Neural progenitor cell (in vitro differentiated cells): ENCODE data around the gene ARMC9. TPM values are rescaled to one million over a fixed set of nuclear protein-coding genes. Genes with fewer than 3 reads are reported as not detected.

ENCODE experiments used
- DNase-seq: peaks from one replicate; pipeline ENCODE4 v3.0.0-alpha.2; 2016; ENCODE audit warnings: low spot score
- H2AFZ ChIP-seq: fragments of 200-600 bp; sonication (generic); replicated peaks from 2 replicates; pipeline ENCODE4 v1.6.1; 2016; ENCODE audit warnings: antibody characterized with exemption
- H3F3A ChIP-seq: fragments of 200-600 bp; sonication (generic); 2 replicates; pipeline ENCODE4 v1.6.1; 2016; ENCODE audit warnings: antibody characterized with exemption, low read depth
- H3K27ac ChIP-seq: fragments of 200-600 bp; sonication (generic); 2 replicates; pipeline ENCODE4 v1.5.1; 2016; ENCODE audit warnings: mild to moderate bottlenecking
- H3K27me3 ChIP-seq: fragments of 200-600 bp; sonication (generic); 2 replicates; pipeline ENCODE4 v1.6.1; 2016; ENCODE audit warnings: mild to moderate bottlenecking, moderate library complexity
- H3K36me3 ChIP-seq: fragments of 200-600 bp; sonication (generic); 2 replicates; pipeline ENCODE4 v1.5.1; 2016
- H3K4me1 ChIP-seq: fragments of 200-600 bp; sonication (generic); 2 replicates; pipeline ENCODE4 v1.6.1; 2016; ENCODE audit warnings: mixed run types
- H3K4me2 ChIP-seq: fragments of 200-600 bp; sonication (generic); 2 replicates; pipeline ENCODE4 v1.6.1; 2016
- H3K4me3 ChIP-seq: fragments of 200-600 bp; sonication (generic); 2 replicates; pipeline ENCODE4 v1.5.1; 2016
- H3K79me2 ChIP-seq: fragments of 200-600 bp; sonication (generic); 2 replicates; pipeline ENCODE4 v1.6.1; 2016; ENCODE audit warnings: low read depth
- H3K9ac ChIP-seq: fragments of 200-600 bp; sonication (generic); 2 replicates; pipeline ENCODE4 v1.6.1; 2016
- H3K9me3 ChIP-seq: fragments of 200-600 bp; sonication (generic); 2 replicates; pipeline ENCODE4 v1.5.1; 2016; ENCODE audit warnings: low read depth
- H4K20me1 ChIP-seq: fragments of 200-600 bp; sonication (generic); 2 replicates; pipeline ENCODE4 v1.6.1; 2016; ENCODE audit warnings: low read depth
- H3K27ac Mint-ChIP-seq: 3 replicates; pipeline ENCODE4 v1.8.0; 2021; ENCODE audit warnings: mixed read lengths
- H3K27me3 Mint-ChIP-seq: 2 replicates; pipeline ENCODE4 v1.8.0; 2022; ENCODE audit warnings: low read depth, mild to moderate bottlenecking, inconsistent platforms, moderate library complexity, mixed read lengths; ENCODE audit not compliant: insufficient read depth
- H3K36me3 Mint-ChIP-seq: 3 replicates; pipeline ENCODE4 v1.8.0; 2021; ENCODE audit warnings: mixed read lengths
- H3K4me1 Mint-ChIP-seq: 3 replicates; pipeline ENCODE4 v1.8.0; 2021; ENCODE audit warnings: mixed read lengths
- H3K4me3 Mint-ChIP-seq: 3 replicates; pipeline ENCODE4 v1.8.0; 2021; ENCODE audit warnings: mild to moderate bottlenecking, moderate library complexity, mixed read lengths
- H3K9me3 Mint-ChIP-seq: 3 replicates; pipeline ENCODE4 v1.8.0; 2020; ENCODE audit warnings: mixed read lengths
- EZH2 ChIP-seq: fragments of 200-600 bp; sonication (generic); IDR thresholded peaks from 2 replicates; pipeline ENCODE4 v1.6.1; 2017; ENCODE audit warnings: antibody characterized with exemption, mild to moderate bottlenecking, moderate library complexity
- EZH2phosphoT487 ChIP-seq: fragments of 200-600 bp; sonication (generic); IDR thresholded peaks from 2 replicates; pipeline ENCODE4 v1.6.1; 2017; ENCODE audit warnings: antibody characterized with exemption
- total RNA-seq: library from RNA; depleted of rRNA; stranded (reverse); fragments of >200 nt; gene quantifications from 2 replicates; pipeline ENCODE4 v1.2.3, GENCODE V29; 2015; ENCODE audit warnings: low replicate concordance
- TF ChIP-seq, protein P1 (sequence below): fragments of 200-600 bp; sonication (generic); IDR thresholded peaks from 2 replicates; pipeline ENCODE4 v1.5.1; 2017; ENCODE audit warnings: antibody characterized with exemption, mild to moderate bottlenecking

Gene ARMC9
- total RNA-seq, 1 donor from 2014 or later = 45.8 TPM

DNA sequence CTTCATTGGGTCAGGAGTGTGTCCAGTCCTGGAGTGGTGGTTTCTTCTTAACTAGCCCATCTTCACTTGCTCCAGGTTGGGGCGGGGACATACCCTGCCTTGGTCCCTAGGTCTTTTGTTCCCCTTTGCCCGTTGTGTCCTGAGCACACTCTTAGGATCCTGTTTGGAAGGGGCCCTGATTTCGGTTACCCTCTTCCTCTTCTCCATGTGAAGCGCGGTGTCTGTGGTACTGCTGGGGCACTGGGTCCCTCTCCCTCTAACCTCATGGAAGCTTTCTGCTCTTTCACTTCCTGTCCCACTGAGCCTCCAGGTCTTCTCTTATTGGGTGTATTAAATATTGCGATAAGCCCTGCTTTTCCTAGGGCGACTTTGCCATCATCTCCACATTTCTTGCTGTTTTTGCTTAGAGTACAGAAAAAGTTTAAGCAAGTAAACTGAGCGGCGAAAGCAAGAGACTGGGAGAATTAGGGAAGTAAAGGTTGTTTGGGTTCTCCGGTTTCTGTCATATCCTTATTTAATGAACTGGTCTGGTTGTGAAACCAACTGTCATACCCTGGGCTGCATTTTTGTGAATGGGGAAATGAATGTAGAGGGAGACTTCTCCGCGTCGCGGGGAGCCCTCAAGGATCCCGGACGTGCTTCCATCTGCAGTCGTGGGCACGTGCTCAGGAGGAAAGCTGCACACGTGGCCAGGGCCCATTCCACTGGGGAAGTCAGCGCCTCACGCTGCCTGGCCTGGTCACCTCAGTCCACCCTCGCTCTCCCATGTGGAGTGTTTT is 123.3 kb downstream of the ARMC9 start:
- TF ChIP-seq, protein P1, sequence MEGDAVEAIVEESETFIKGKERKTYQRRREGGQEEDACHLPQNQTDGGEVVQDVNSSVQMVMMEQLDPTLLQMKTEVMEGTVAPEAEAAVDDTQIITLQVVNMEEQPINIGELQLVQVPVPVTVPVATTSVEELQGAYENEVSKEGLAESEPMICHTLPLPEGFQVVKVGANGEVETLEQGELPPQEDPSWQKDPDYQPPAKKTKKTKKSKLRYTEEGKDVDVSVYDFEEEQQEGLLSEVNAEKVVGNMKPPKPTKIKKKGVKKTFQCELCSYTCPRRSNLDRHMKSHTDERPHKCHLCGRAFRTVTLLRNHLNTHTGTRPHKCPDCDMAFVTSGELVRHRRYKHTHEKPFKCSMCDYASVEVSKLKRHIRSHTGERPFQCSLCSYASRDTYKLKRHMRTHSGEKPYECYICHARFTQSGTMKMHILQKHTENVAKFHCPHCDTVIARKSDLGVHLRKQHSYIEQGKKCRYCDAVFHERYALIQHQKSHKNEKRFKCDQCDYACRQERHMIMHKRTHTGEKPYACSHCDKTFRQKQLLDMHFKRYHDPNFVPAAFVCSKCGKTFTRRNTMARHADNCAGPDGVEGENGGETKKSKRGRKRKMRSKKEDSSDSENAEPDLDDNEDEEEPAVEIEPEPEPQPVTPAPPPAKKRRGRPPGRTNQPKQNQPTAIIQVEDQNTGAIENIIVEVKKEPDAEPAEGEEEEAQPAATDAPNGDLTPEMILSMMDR = no peak
- TF ChIP-seq EZH2phosphoT487 (no peak), EZH2 (no peak)
- Histone ChIP-seq H3K27me3 (no peaks in the 10 kb centered on the region), H3K4me1 (no peaks in the 10 kb centered on the region), H3K79me2 (no peaks in the 10 kb centered on the region), H2AFZ (no peak overlapping the region), H3K4me3 (no peak overlapping the region), H4K20me1 (no peaks in the 10 kb centered on the region), H3K9me3 (no peaks in the 10 kb centered on the region), H3K27ac (no peak overlapping the region), H3F3A (no peaks in the 10 kb centered on the region), H3K36me3 (no peaks in the 10 kb centered on the region), H3K4me2 (no peak overlapping the region), H3K9ac (no peak overlapping the region)
- H3K4me1 Mint-ChIP-seq = peaks cover 2% of the 10 kb centered on the region
- H3K9me3 Mint-ChIP-seq = peaks cover 10% of the 10 kb centered on the region
- no peak overlapping the region for H3K4me3 Mint-ChIP-seq
- H3K27ac Mint-ChIP-seq = no peak overlapping the region
- no peak for DNase-seq
- peaks cover 2% of the 10 kb centered on the region for H3K27me3 Mint-ChIP-seq
- peaks cover 16% of the 10 kb centered on the region for H3K36me3 Mint-ChIP-seq

DNA sequence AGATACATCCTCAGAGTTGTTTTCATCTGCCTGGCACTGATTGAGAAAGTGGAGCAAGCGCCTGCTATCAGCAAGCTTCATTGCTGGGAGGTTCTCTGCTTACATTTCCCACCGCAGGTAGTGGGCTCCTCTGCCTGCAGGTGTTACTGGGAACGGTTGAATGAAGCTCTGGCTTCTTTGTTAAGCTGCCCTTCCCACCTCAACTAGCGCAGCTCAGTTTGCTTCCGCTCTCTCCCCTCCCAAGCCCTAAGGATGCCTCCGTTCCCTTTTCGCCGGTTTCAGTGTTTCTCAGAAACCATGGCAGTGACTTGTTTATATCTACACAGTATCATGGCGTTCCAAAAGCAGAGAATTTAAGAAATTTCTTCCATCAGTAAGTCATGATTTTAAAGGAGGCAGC is 124.9 kb downstream of the ARMC9 start:
- TF ChIP-seq EZH2 = no peak
- Mint-ChIP-seq H3K4me1 (peaks cover 2% of the 10 kb centered on the region), H3K27me3 (peaks cover 2% of the 10 kb centered on the region), H3K9me3 (no peaks in the 10 kb centered on the region), H3K36me3 (peaks cover 14% of the 10 kb centered on the region), H3K4me3 (no peak overlapping the region), H3K27ac (no peak overlapping the region)
- H3K27me3 ChIP-seq = no peaks in the 10 kb centered on the region
- H3K79me2 ChIP-seq = no peaks in the 10 kb centered on the region
- H4K20me1 ChIP-seq = no peaks in the 10 kb centered on the region
- H3F3A ChIP-seq = no peaks in the 10 kb centered on the region
- no peaks in the 10 kb centered on the region for H3K4me1 ChIP-seq
- no peak overlapping the region for H3K27ac ChIP-seq
- H3K4me2 ChIP-seq = no peak overlapping the region
- H3K4me3 ChIP-seq = no peak overlapping the region
- no peak for DNase-seq
- no peaks in the 10 kb centered on the region for H3K9me3 ChIP-seq
- H3K36me3 ChIP-seq = no peaks in the 10 kb centered on the region
- H3K9ac ChIP-seq = no peak overlapping the region
- H2AFZ ChIP-seq = no peak overlapping the region

DNA sequence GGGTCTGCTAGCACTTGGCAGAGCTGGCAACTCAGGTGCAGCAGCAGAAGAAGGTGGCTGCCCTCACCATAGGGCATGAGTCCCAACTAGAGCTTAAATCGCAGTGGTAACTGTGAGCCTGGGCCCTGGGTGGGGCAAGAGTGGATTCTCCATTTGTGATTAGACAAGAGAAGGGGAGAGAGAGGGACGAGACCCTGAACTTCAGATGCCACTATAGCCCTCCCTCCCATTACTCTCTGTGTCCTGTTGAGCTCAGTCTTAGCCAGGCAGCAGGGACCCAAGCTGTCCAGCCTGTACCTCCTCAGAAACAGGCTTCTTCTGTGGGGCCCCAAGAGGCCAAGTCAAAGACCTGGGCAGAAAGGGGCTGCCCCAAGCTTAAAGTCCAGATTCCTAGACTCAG is 127.4 kb downstream of the ARMC9 start:
- DNase-seq = no peak
- TF ChIP-seq EZH2phosphoT487 = no peak
- TF ChIP-seq EZH2 = no peak
- TF ChIP-seq, protein P1 = no peak
- Histone ChIP-seq H3K27ac (no peak overlapping the region), H3K36me3 (no peaks in the 10 kb centered on the region), H3K4me1 (no peaks in the 10 kb centered on the region), H3K9ac (no peak overlapping the region), H3K4me2 (no peak overlapping the region), H3K79me2 (no peaks in the 10 kb centered on the region), H3K9me3 (no peaks in the 10 kb centered on the region), H3K27me3 (no peaks in the 10 kb centered on the region), H3K4me3 (no peak overlapping the region), H2AFZ (no peak overlapping the region), H4K20me1 (no peaks in the 10 kb centered on the region), H3F3A (no peaks in the 10 kb centered on the region)
- Mint-ChIP-seq H3K4me1 (peaks cover 2% of the 10 kb centered on the region), H3K4me3 (no peak overlapping the region), H3K27me3 (peaks cover 2% of the 10 kb centered on the region), H3K27ac (no peak overlapping the region), H3K9me3 (no peaks in the 10 kb centered on the region), H3K36me3 (peaks cover 12% of the 10 kb centered on the region)

DNA sequence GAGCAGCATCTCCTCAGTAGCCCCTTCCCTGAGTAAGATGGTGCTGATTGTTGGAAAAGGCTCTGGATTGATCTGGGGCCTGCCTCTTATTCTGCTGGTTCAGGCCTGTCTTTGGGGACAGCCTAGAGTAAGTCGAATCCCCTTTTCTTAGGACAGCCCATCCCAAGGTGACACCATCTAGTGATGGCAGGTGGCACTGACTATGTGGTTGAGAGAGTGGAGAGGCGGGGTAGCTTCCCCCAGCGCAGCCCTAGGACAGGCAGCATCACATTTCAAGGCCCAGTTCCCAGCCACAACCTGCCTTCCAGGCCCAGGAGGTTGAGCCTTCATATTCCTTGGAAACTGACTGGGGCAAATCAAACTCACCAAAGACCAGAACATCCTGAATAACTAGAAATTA is 128.0 kb downstream of the ARMC9 start:
- TF ChIP-seq EZH2 = no peak
- TF ChIP-seq, protein P1 = no peak
- TF ChIP-seq EZH2phosphoT487 = no peak
- Histone ChIP-seq H3K4me1 (no peaks in the 10 kb centered on the region), H3F3A (no peaks in the 10 kb centered on the region), H3K9me3 (no peaks in the 10 kb centered on the region), H3K79me2 (no peaks in the 10 kb centered on the region), H3K9ac (no peak overlapping the region), H3K4me2 (no peak overlapping the region), H3K36me3 (no peaks in the 10 kb centered on the region), H2AFZ (no peak overlapping the region), H3K27ac (no peak overlapping the region), H3K27me3 (no peaks in the 10 kb centered on the region), H4K20me1 (no peaks in the 10 kb centered on the region), H3K4me3 (no peak overlapping the region)
- Mint-ChIP-seq H3K27me3 (peaks cover 2% of the 10 kb centered on the region), H3K36me3 (peaks cover 16% of the 10 kb centered on the region), H3K27ac (no peak overlapping the region), H3K9me3 (no peaks in the 10 kb centered on the region), H3K4me3 (no peak overlapping the region), H3K4me1 (peaks cover 2% of the 10 kb centered on the region)
- no peak for DNase-seq
